Measurements from ENCODE around the gene MCTP1. TPM values are rescaled to one million over a fixed set of nuclear protein-coding genes. Genes with fewer than 3 reads are reported as not detected.

The MCTP1 gene
- total RNA-seq, 1 experiment from 2014 or later: 2.5 TPM

DNA sequence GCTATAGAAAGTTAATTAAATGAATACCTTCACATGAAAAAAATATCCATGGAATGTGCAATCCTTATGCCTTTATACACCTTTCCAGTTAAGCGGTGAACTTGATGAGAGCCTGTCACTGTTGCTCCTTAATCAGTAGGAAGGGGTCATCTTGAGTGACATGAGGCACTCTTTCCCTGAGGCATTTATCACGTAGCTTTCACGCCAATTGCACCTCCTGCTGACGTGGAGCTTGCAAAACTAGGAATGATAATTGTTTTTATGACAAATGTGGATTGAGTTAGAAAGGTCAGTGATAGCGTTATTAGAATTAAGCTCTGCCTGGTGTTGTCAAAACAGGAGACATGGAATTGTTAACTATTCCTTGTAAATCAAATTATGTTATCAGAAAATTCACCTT is 586.7 kb downstream of the MCTP1 start:
- TF ChIP-seq, protein P1, sequence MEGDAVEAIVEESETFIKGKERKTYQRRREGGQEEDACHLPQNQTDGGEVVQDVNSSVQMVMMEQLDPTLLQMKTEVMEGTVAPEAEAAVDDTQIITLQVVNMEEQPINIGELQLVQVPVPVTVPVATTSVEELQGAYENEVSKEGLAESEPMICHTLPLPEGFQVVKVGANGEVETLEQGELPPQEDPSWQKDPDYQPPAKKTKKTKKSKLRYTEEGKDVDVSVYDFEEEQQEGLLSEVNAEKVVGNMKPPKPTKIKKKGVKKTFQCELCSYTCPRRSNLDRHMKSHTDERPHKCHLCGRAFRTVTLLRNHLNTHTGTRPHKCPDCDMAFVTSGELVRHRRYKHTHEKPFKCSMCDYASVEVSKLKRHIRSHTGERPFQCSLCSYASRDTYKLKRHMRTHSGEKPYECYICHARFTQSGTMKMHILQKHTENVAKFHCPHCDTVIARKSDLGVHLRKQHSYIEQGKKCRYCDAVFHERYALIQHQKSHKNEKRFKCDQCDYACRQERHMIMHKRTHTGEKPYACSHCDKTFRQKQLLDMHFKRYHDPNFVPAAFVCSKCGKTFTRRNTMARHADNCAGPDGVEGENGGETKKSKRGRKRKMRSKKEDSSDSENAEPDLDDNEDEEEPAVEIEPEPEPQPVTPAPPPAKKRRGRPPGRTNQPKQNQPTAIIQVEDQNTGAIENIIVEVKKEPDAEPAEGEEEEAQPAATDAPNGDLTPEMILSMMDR (conservative IDR thresholded peaks at IDR 0.05): no peak
- H4K5ac ChIP-seq (ENCODE audit: insufficient read length, low read depth, low read length): no peak overlapping the region
- H3K79me2 ChIP-seq (ENCODE audit: insufficient read depth, low read length): no peaks in the 10 kb centered on the region
- no peaks in the 10 kb centered on the region for H3K23me2 ChIP-seq (ENCODE audit: insufficient read length, low read depth, low read length, poor library complexity, severe bottlenecking)
- Mint-ChIP-seq H3K4me3 (no peak overlapping the region), H3K36me3 (ENCODE audit: insufficient read depth in 1 of 3, low read depth in 3 of 3) (peaks cover 12 to 17% (median 15%) of the 10 kb centered on the region in 3 experiments), H3K27ac (no peak overlapping the region), H3K4me1 (no peaks in the 10 kb centered on the region), H3K9me3 (no peaks in the 10 kb centered on the region; a peak in 1 of 5 replicates), H3K27me3 (ENCODE audit: low read depth) (no peaks in the 10 kb centered on the region)
- no peak overlapping the region for H3K27ac ChIP-seq (ENCODE audit: insufficient read length, low read depth, low read length)
- H3K56ac ChIP-seq (ENCODE audit: insufficient read length, low read depth, low read length): no peak overlapping the region
- no peak overlapping the region for H2BK12ac ChIP-seq (ENCODE audit: insufficient read length, low read depth, low read length)
- no peak overlapping the region for H4K8ac ChIP-seq (replicated peaks; ENCODE audit: insufficient read length, low read depth, low read length)
- H3K9me3 ChIP-seq (ENCODE audit: control insufficient read depth, low read depth, low read length): no peaks in the 10 kb centered on the region
- no peak overlapping the region for H2BK20ac ChIP-seq (ENCODE audit: low read depth, low read length, poor library complexity, severe bottlenecking)
- no peak for DNase-seq
- no peak overlapping the region for H2BK5ac ChIP-seq (ENCODE audit: insufficient read length, low read length)
- H4K20me1 ChIP-seq (ENCODE audit: control insufficient read depth, insufficient read depth, insufficient read length): no peaks in the 10 kb centered on the region
- H3K27me3 ChIP-seq (ENCODE audit: insufficient read depth, low read length): no peaks in the 10 kb centered on the region
- no peak overlapping the region for H3K23ac ChIP-seq (ENCODE audit: insufficient read length, low read depth, low read length)
- H3K4me2 ChIP-seq (ENCODE audit: insufficient read depth, insufficient read length, low read length): no peak overlapping the region
- H2BK120ac ChIP-seq (ENCODE audit: low read depth, low read length, poor library complexity, severe bottlenecking): no peak overlapping the region
- WGBS (ENCODE audit: extremely low coverage, insufficient read length, low lambda C conversion rate): no CpG with 5 or more reads among the region's 5 CpGs
- no peak overlapping the region for H3K14ac ChIP-seq (ENCODE audit: insufficient read depth, low read length)
- no peaks in the 10 kb centered on the region for H3K79me1 ChIP-seq (ENCODE audit: insufficient read depth, low read depth, low read length, poor library complexity, severe bottlenecking)
- no peak overlapping the region for H4K91ac ChIP-seq (ENCODE audit: insufficient read length, low read depth, low read length)
- no peak overlapping the region for H3T11ph ChIP-seq (ENCODE audit: low read length)
- H3K4ac ChIP-seq (ENCODE audit: low read depth, low read length): no peak overlapping the region
- H3K4me1 ChIP-seq (ENCODE audit: insufficient read depth, low read length): no peaks in the 10 kb centered on the region
- H2AK5ac ChIP-seq (ENCODE audit: insufficient read length, low read length): no peak overlapping the region
- no peak overlapping the region for H3K9ac ChIP-seq (ENCODE audit: extremely low read depth, insufficient read length, low read length)
- H3K18ac ChIP-seq (ENCODE audit: insufficient read length, low read depth, low read length): no peak overlapping the region
- no peak overlapping the region for H2BK15ac ChIP-seq (ENCODE audit: low read depth, low read length)
- no peak overlapping the region for H2AFZ ChIP-seq (ENCODE audit: low read length)

Data from H9 (cell line).